Transverse colon (tissue), 4 donors: ENCODE results near the gene MTERF1. TPM values are rescaled to one million over a fixed set of nuclear protein-coding genes. Genes with fewer than 3 reads are reported as not detected.

Experiments used
- DNase-seq: peaks from one replicate; pipeline ENCODE4 v3.0.0-alpha.2; 2019
- H3K27ac ChIP-seq, 4 donors: fragments of 200-600 bp; sonication (generic); 2 replicates each; pipeline ENCODE4 v1.5.1; 2016 to 2018; ENCODE audit warnings: inconsistent platforms in 4 of 4
- H3K27me3 ChIP-seq: fragments of 200-600 bp; sonication (generic); 2 replicates; pipeline ENCODE4 v1.5.1; 2017; ENCODE audit warnings: inconsistent platforms
- H3K36me3 ChIP-seq, 4 donors: fragments of 200-600 bp; sonication (generic); 2 replicates each; pipeline ENCODE4 v1.5.1; 2017 to 2019; ENCODE audit warnings: inconsistent platforms in 4 of 4
- H3K4me1 ChIP-seq, 4 donors: fragments of 200-600 bp; sonication (generic); 2 replicates each; pipeline ENCODE4 v1.5.1; 2017 to 2020; ENCODE audit warnings: inconsistent platforms in 4 of 4
- H3K4me3 ChIP-seq, 4 donors: fragments of 200-600 bp; sonication (generic); 1 replicate in 1 of 4; 2 replicates in 3 of 4; pipeline versions ENCODE4 v1.5.1 to v1.6.1; 2017 to 2019; ENCODE audit warnings: inconsistent platforms in 4 of 4
- H3K9me3 ChIP-seq, 2 donors: fragments of 200-600 bp; sonication (generic); 2 replicates each; pipeline ENCODE4 v1.5.1; 2017 to 2019; ENCODE audit warnings: inconsistent platforms in 2 of 2
- CTCF ChIP-seq, 5 experiments: fragments of 200-600 bp in 3 of 5; fragments of 450-650 bp in 2 of 5; sonication (generic) in 3 of 5; IDR thresholded peaks; 1 replicate in 2 of 5; 2 replicates in 3 of 5; pipeline ENCODE4 v1.5.1; 2016 to 2017; ENCODE audit warnings: antibody characterized with exemption in 5 of 5, inconsistent platforms in 3 of 5, mild to moderate bottlenecking in 2 of 5, moderate library complexity in 1 of 5
- EP300 ChIP-seq: sonication (generic); formaldehyde crosslinking; IDR thresholded peaks from one replicate; pipeline ENCODE4 v1.6.1; 2017; ENCODE audit warnings: antibody characterized with exemption, low read depth
- POLR2A ChIP-seq: fragments of 450-650 bp; IDR thresholded peaks from one replicate; pipeline ENCODE4 v1.6.1; 2016; ENCODE audit warnings: antibody characterized with exemption, mild to moderate bottlenecking, moderate library complexity
- POLR2AphosphoS5 ChIP-seq, 3 donors: sonication (generic); formaldehyde crosslinking; IDR thresholded peaks; one replicate each; pipeline ENCODE4 v1.6.1; 2016; ENCODE audit warnings: antibody characterized with exemption in 3 of 3
- WGBS, 2 donors: methylation state at CpG; one replicate each; pipeline ENCODE4 v1.1.5; 2018; ENCODE audit warnings: low coverage in 1 of 2; 5-methylcytosine and 5-hydroxymethylcytosine counted together
- in situ Hi-C, 4 donors: fragments of 200-750 bp; cut with MboI; loops; one replicate each; pipeline versions ENCODE4 v1.15.0 to v1.15.1; 2017; ENCODE audit warnings: low sequenced_read_pairs in 3 of 4, low pct_ligation_motif_present in 1 of 4, low pct_unique_long_range_greater_than_20kb in 1 of 4
- intact Hi-C: fragments of 100-400 bp; cut with DNase I; formaldehyde crosslinking; loops from one replicate; pipeline ENCODE4 v1.15.1; 2023; ENCODE audit warnings: low total_unique reads
- total RNA-seq, 4 donors: library from RNA; depleted of rRNA; stranded (reverse); fragments of >200 nt; gene quantifications; one replicate each; pipeline ENCODE4 v1.1.0, GENCODE V29; 2016

MTERF1 gene
- total RNA-seq, 4 donors from 2014 or later: 0.80 to 24.3 (median 11.3) TPM

GRCh38 chr7:91827169-91827568 is 53.3 kb downstream of the MTERF1 start:
- WGBS, 2 donors: 91 to 95% methylated on average over 2 of the region's 2 CpGs
- H3K9me3 ChIP-seq: no peaks in the 10 kb centered on the region
- H3K4me3 ChIP-seq: no peak overlapping the region
- no peaks in the 10 kb centered on the region for H3K36me3 ChIP-seq
- no peak overlapping the region for H3K27ac ChIP-seq
- intact Hi-C loops: no loop called here
- no peaks in the 10 kb centered on the region for H3K27me3 ChIP-seq
- no peak for TF ChIP-seq POLR2A
- no peak for TF ChIP-seq POLR2AphosphoS5 (IDR thresholded peaks at IDR 0.05)
- no peak for TF ChIP-seq EP300
- no peak for TF ChIP-seq CTCF (IDR thresholded peaks at IDR 0.05)
- no peaks in the 10 kb centered on the region for H3K4me1 ChIP-seq
- in situ Hi-C loops: loop anchor here in 1 of 4 donors (25.0 kb wide), 1 partner anchor 635 kb away; no protein-coding TSS in a partner anchor
- DNase-seq: no peak

GRCh38 chr7:91826377-91826776 is 54.1 kb downstream of the MTERF1 start:
- no peak for DNase-seq
- H3K4me1 ChIP-seq: no peaks in the 10 kb centered on the region
- H3K27ac ChIP-seq: no peak overlapping the region
- H3K9me3 ChIP-seq: no peaks in the 10 kb centered on the region
- H3K36me3 ChIP-seq: no peaks in the 10 kb centered on the region
- no peak overlapping the region for H3K4me3 ChIP-seq
- intact Hi-C loops: no loop called here
- in situ Hi-C loops: loop anchor here in 1 of 4 donors (25.0 kb wide), 1 partner anchor 636 kb away; no protein-coding TSS in a partner anchor
- TF ChIP-seq POLR2AphosphoS5 (IDR thresholded peaks at IDR 0.05): no peak
- TF ChIP-seq POLR2A: no peak
- no peak for TF ChIP-seq EP300
- WGBS, 2 donors: 86 to 92% methylated on average over 1 of the region's 1 CpG
- no peaks in the 10 kb centered on the region for H3K27me3 ChIP-seq

- no peak for DNase-seq
- no peaks in the 10 kb centered on the region for H3K4me1 ChIP-seq
- H3K4me3 ChIP-seq: no peak overlapping the region
- H3K9me3 ChIP-seq: peaks cover 0 to 8% of the 10 kb centered on the region in 2 donors
- no peak overlapping the region for H3K27ac ChIP-seq
- H3K27me3 ChIP-seq: no peaks in the 10 kb centered on the region
- no peak for TF ChIP-seq EP300
- no peak for TF ChIP-seq CTCF (IDR thresholded peaks at IDR 0.05)
- TF ChIP-seq POLR2A: no peak
- TF ChIP-seq POLR2AphosphoS5 (IDR thresholded peaks at IDR 0.05): no peak
- no peaks in the 10 kb centered on the region for H3K36me3 ChIP-seq
- intact Hi-C loops: no loop called here
- in situ Hi-C loops: no loop called here
These were observed 56.3 kb downstream of the MTERF1 start for GRCh38 chr7:91824201-91824600.

Other genes starting within 250 kb of the MTERF1 start
- 100 to 1,000 TPM; 203 to 262 (median 234) TPM for gene AKAP9, start 60.2 kb upstream of the MTERF1 start, total RNA-seq